ENCODE data around the gene PLD3.

Gene PLD3

DNA sequence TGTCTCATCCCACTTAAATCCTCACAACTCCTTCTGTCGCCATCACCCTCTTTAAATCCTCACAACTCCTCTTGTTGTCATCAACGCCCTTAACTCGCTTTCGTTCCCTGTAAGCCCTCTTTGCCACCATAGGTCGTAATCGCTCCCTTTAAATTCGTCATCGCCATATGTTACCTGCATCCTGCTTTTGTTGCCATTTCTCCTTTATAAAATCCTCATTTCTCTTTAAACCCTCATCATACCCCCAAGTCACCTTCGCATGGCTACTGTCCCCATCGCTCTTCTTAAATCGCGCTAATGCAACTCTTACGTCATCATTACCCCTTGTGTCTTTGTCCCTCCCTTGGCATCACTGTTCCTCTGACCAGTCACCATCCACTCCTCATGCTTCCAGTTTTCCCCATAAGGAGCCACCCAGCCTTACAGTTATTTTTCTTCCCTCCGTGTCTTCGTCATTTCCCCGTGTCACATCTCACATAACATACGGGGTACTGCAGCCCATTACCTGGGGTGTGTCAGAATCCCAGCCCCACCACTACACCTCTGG lies 539 bp downstream of the PLD3 start:
- no peak for TF ChIP-seq POLR2AphosphoS5 (IDR thresholded peaks at IDR 0.05; ENCODE audit: low read depth)
- TF ChIP-seq, protein P1, sequence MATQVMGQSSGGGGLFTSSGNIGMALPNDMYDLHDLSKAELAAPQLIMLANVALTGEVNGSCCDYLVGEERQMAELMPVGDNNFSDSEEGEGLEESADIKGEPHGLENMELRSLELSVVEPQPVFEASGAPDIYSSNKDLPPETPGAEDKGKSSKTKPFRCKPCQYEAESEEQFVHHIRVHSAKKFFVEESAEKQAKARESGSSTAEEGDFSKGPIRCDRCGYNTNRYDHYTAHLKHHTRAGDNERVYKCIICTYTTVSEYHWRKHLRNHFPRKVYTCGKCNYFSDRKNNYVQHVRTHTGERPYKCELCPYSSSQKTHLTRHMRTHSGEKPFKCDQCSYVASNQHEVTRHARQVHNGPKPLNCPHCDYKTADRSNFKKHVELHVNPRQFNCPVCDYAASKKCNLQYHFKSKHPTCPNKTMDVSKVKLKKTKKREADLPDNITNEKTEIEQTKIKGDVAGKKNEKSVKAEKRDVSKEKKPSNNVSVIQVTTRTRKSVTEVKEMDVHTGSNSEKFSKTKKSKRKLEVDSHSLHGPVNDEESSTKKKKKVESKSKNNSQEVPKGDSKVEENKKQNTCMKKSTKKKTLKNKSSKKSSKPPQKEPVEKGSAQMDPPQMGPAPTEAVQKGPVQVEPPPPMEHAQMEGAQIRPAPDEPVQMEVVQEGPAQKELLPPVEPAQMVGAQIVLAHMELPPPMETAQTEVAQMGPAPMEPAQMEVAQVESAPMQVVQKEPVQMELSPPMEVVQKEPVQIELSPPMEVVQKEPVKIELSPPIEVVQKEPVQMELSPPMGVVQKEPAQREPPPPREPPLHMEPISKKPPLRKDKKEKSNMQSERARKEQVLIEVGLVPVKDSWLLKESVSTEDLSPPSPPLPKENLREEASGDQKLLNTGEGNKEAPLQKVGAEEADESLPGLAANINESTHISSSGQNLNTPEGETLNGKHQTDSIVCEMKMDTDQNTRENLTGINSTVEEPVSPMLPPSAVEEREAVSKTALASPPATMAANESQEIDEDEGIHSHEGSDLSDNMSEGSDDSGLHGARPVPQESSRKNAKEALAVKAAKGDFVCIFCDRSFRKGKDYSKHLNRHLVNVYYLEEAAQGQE (IDR thresholded peaks at IDR 0.05; ENCODE audit: insufficient replicate concordance, low read depth), result no peak
- TF ChIP-seq, protein P2, sequence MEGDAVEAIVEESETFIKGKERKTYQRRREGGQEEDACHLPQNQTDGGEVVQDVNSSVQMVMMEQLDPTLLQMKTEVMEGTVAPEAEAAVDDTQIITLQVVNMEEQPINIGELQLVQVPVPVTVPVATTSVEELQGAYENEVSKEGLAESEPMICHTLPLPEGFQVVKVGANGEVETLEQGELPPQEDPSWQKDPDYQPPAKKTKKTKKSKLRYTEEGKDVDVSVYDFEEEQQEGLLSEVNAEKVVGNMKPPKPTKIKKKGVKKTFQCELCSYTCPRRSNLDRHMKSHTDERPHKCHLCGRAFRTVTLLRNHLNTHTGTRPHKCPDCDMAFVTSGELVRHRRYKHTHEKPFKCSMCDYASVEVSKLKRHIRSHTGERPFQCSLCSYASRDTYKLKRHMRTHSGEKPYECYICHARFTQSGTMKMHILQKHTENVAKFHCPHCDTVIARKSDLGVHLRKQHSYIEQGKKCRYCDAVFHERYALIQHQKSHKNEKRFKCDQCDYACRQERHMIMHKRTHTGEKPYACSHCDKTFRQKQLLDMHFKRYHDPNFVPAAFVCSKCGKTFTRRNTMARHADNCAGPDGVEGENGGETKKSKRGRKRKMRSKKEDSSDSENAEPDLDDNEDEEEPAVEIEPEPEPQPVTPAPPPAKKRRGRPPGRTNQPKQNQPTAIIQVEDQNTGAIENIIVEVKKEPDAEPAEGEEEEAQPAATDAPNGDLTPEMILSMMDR (IDR thresholded peaks at IDR 0.05; ENCODE audit: insufficient read depth, low read length), result no peak
- TF ChIP-seq SPI1 (IDR thresholded peaks at IDR 0.05; ENCODE audit: borderline replicate concordance, low read depth), result no peak
- no peak for TF ChIP-seq GABPA (IDR thresholded peaks at IDR 0.05; ENCODE audit: low read depth)
- peak overlapping the region; percentile 41 for H3K27ac ChIP-seq (replicated peaks)
- peak in 1 of 2 experiments; percentile 59 for DNase-seq (ENCODE audit: low read depth in 1 of 2, low spot score in 1 of 2)
- H3K4me3 ChIP-seq (replicated peaks; ENCODE audit: insufficient read depth, low read length), result peak overlapping the region; percentile 58
- no peaks in the 10 kb centered on the region for H3K27me3 ChIP-seq (ENCODE audit: insufficient read depth, poor library complexity, severe bottlenecking)

DNA sequence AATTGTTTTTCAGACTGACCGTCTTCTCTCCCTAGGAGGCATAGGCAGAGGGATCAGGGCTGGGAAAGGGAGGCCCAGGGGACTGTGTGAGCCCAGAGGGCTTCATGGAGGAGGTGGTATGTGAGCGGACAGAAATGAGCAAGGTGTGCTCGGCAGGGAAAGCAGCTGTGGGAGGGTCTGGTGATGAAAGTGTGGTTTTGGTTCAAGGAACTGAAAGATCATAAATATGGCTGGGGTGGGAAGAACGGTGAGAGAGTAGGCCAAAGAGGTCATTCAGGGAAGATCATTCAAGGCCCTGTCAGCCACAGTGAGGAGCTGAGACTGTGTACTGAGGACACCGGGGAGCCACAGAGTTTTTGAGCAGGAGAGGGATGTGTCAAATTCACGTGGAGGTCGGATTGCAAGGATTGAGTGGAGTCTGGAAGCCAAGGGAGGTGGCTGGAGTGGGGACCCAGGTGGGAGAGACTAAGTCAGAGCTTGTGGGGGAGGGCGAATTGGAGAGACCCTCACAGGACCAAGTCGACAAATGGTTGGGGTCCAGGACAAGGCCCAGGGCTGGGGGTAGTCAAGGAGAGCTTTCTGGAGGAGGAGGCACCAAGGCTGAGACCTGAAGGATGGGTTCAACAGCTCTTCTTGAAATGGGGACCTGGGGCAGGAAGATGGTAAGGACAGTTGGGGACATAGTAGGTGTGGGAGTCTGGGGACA lies 7.6 kb downstream of the PLD3 start:
- DNase-seq (ENCODE audit: low read depth in 1 of 2, low spot score in 1 of 2), result no peak
- H3K4me3 ChIP-seq (replicated peaks; ENCODE audit: insufficient read depth, low read length), result no peak overlapping the region
- TF ChIP-seq, protein P1 (IDR thresholded peaks at IDR 0.05; ENCODE audit: insufficient replicate concordance, low read depth), result no peak
- TF ChIP-seq GABPA (IDR thresholded peaks at IDR 0.05; ENCODE audit: low read depth) (no peak), SPI1 (IDR thresholded peaks at IDR 0.05; ENCODE audit: borderline replicate concordance, low read depth) (no peak), POLR2AphosphoS5 (IDR thresholded peaks at IDR 0.05; ENCODE audit: low read depth) (no peak)
- TF ChIP-seq, protein P2 (IDR thresholded peaks at IDR 0.05; ENCODE audit: insufficient read depth, low read length), result no peak

DNA sequence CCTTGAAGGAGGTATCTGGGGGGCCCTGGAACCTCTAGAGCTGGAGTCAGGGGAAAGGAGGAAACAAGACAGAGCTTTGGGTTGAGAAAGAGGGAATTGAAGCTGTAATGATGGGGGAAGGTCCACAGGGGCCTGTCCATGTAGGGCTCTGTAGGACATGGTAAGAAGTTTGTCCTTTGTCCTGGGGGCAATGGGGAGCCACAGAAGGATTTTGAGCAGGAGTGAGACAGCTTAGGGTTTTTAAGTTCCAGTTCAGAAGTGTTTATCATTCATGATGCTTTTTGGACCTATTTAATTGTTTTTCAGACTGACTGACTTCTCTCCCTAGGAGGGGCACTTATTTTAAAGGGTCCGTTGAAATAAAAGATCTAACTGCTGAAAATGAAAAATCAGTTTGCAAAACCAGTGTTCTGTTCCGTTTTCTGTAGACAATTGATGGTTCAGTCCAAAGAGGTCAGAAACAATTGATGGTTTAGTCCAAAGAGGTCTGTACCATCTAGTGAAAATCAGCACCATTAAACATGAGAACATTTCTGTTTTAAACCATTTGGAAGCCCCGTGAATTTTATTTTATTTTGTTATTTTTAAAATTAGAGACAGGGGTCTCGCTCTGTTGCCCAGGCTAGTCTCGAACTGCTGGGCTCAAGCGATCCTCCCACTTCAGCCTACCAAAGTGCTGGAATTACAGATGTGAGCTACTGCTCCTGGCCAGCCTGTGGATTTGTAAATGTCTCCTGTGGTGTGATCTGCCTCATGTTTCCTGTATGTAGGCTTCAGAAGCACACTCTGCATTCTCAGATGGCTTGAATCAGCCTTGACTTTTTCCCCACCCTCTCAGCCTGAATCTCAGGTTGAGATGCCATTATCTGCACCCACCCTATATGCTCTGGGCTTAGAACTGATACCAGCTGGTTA lies 8.4 kb downstream of the PLD3 start:
- H3K27ac ChIP-seq (replicated peaks), result no peak overlapping the region
- no peak for TF ChIP-seq POLR2AphosphoS5 (IDR thresholded peaks at IDR 0.05; ENCODE audit: low read depth)
- no peak for DNase-seq (ENCODE audit: low read depth in 1 of 2, low spot score in 1 of 2)
- no peak overlapping the region for H3K4me3 ChIP-seq (replicated peaks; ENCODE audit: insufficient read depth, low read length)
- H3K27me3 ChIP-seq (ENCODE audit: insufficient read depth, poor library complexity, severe bottlenecking), result no peaks in the 10 kb centered on the region

More for the DNA sequence above, 7.6 kb downstream of the PLD3 start:
- H3K27me3 ChIP-seq (ENCODE audit: insufficient read depth, poor library complexity, severe bottlenecking), result no peaks in the 10 kb centered on the region
- no peak overlapping the region for H3K27ac ChIP-seq (replicated peaks)

DNA sequence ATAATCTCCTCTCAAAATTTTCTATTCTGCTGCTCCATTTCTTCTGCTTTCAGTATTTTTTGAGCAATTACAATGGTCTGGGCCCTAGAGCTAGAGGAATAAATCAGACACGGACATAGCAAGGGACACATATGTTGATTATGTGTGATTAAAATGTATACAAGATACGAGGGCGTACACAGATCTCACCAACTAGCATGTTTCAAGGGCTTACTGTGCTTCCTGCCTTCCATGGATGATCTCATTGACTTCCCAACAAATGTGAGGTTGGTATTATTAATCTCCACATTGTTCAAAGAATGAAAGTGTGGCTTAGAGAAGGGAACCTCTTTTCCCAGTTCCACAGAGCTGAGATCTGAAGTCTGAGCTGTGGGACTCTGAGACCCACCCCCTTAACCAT lies 9.1 kb downstream of the PLD3 start:
- H3K4me3 ChIP-seq (replicated peaks; ENCODE audit: insufficient read depth, low read length), result no peak overlapping the region
- TF ChIP-seq POLR2AphosphoS5 (IDR thresholded peaks at IDR 0.05; ENCODE audit: low read depth), result no peak
- TF ChIP-seq SPI1 (IDR thresholded peaks at IDR 0.05; ENCODE audit: borderline replicate concordance, low read depth), result no peak
- TF ChIP-seq GABPA (IDR thresholded peaks at IDR 0.05; ENCODE audit: low read depth), result no peak
- TF ChIP-seq, protein P1 (IDR thresholded peaks at IDR 0.05; ENCODE audit: insufficient replicate concordance, low read depth), result no peak
- TF ChIP-seq, protein P2 (IDR thresholded peaks at IDR 0.05; ENCODE audit: insufficient read depth, low read length), result no peak
- no peak overlapping the region for H3K27ac ChIP-seq (replicated peaks)
- DNase-seq (ENCODE audit: low read depth in 1 of 2, low spot score in 1 of 2), result no peak
- no peaks in the 10 kb centered on the region for H3K27me3 ChIP-seq (ENCODE audit: insufficient read depth, poor library complexity, severe bottlenecking)

All from HL-60 (cell line).